Neural progenitor cell (in vitro differentiated cells): ENCODE measurements around the gene TADA3.

ENCODE experiments used
- EZH2 ChIP-seq: fragments of 200-600 bp; sonication (generic); IDR thresholded peaks from 2 replicates; pipeline ENCODE4 v1.6.1; 2017; ENCODE audit warnings: antibody characterized with exemption, mild to moderate bottlenecking, moderate library complexity
- TF ChIP-seq, protein P1 (sequence below): fragments of 200-600 bp; sonication (generic); IDR thresholded peaks from 2 replicates; pipeline ENCODE4 v1.5.1; 2017; ENCODE audit warnings: antibody characterized with exemption, mild to moderate bottlenecking

GRCh38 chr3:9749645-9750555, 42.4 kb downstream of the TADA3 start, which contains the start of gene OGG1:
- TF ChIP-seq, protein P1, sequence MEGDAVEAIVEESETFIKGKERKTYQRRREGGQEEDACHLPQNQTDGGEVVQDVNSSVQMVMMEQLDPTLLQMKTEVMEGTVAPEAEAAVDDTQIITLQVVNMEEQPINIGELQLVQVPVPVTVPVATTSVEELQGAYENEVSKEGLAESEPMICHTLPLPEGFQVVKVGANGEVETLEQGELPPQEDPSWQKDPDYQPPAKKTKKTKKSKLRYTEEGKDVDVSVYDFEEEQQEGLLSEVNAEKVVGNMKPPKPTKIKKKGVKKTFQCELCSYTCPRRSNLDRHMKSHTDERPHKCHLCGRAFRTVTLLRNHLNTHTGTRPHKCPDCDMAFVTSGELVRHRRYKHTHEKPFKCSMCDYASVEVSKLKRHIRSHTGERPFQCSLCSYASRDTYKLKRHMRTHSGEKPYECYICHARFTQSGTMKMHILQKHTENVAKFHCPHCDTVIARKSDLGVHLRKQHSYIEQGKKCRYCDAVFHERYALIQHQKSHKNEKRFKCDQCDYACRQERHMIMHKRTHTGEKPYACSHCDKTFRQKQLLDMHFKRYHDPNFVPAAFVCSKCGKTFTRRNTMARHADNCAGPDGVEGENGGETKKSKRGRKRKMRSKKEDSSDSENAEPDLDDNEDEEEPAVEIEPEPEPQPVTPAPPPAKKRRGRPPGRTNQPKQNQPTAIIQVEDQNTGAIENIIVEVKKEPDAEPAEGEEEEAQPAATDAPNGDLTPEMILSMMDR: peak; percentile 3
- no peak for TF ChIP-seq EZH2
